Regular cardiac myocyte (primary cell): Measurements from ENCODE around the gene PPP6R3. TPM values are rescaled to one million over a fixed set of nuclear protein-coding genes. Genes with fewer than 3 reads are reported as not detected.

Experiments
- total RNA-seq: library from RNA; depleted of rRNA; stranded (reverse); fragments of >200 nt; gene quantifications from 2 replicates; pipeline ENCODE4 v1.2.3, GENCODE V29; 2014

The PPP6R3 gene
- total RNA-seq, result 113 and 139 TPM in 2 replicates

GRCh38 chr11:68460741-68461574, at the start of gene PPP6R3:
Gene PPP6R3 (plus strand): TSS chr11:68460752. CDS start chr11:68537665, 76,913 bp downstream.

Other genes starting within 250 kb of the PPP6R3 start
- 20.3 and 26.1 TPM in 2 replicates for gene KMT5B, start 247.5 kb upstream of the PPP6R3 start, total RNA-seq
- 36.6 and 58.9 TPM in 2 replicates for gene C11orf24, start 188.8 kb upstream of the PPP6R3 start, total RNA-seq
- 30.3 and 49.3 TPM in 2 replicates for gene LRP5, start 148.2 kb upstream of the PPP6R3 start, total RNA-seq
- not detected in 2 replicates for gene GAL, start 223.8 kb downstream of the PPP6R3 start, total RNA-seq